RKO (cell line): Measurements from ENCODE around the gene FLT3LG.

ENCODE experiments used
- DNase-seq: peaks from one replicate; pipeline ENCODE4 v3.0.0-alpha.2; 2016; ENCODE audit warnings: low spot score

FLT3LG gene

DNA sequence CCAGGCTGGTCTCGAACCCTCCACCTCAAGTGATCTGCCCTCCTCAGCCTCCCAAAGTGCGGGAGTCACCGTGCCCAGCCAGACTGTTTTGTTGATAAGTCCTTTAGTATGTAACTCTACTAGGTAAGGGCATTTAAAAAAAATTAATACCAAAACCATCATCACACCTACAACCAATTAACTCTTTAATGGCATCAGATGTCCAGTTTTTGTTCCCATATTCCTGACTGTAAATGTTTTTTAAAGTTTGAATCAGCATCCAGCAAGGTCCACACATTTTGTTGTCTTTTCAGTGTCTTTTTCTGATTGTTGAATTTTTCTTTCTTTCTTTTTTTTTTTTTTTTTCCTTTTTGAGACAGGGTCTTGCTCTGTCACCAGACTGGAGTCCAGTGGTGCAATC, 44.0 kb downstream of the FLT3LG start:
- no peak for DNase-seq

DNA sequence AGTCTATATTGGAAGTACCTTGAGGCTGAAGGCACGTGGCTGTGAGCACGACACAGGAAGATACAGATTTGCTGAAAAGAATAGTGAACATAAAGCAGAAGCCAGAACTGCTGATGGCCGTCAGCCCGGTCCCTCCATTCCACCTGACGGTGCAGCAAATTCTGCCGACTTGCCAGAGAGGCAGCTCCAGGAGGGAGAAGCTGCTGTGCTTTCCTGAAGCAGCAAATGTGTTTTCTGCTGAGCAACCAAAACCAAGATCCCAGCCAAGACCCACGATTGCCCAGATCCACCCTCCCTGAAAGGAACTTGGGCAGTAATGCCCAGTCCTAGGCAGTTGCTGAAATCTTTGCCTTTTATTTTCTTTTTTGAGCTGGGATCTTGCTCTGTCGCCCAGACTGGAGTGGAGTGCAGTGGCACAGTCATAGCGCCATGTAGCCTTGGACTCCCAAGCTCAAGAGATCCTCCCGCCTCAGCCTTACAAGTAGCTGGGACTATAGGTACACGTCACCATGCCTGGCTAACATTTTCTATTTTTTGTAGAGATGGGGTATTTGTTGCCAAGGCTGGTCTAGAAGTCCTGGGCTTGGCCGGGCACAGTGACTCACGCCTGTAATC, 46.8 kb downstream of the FLT3LG start:
- no peak for DNase-seq

DNA sequence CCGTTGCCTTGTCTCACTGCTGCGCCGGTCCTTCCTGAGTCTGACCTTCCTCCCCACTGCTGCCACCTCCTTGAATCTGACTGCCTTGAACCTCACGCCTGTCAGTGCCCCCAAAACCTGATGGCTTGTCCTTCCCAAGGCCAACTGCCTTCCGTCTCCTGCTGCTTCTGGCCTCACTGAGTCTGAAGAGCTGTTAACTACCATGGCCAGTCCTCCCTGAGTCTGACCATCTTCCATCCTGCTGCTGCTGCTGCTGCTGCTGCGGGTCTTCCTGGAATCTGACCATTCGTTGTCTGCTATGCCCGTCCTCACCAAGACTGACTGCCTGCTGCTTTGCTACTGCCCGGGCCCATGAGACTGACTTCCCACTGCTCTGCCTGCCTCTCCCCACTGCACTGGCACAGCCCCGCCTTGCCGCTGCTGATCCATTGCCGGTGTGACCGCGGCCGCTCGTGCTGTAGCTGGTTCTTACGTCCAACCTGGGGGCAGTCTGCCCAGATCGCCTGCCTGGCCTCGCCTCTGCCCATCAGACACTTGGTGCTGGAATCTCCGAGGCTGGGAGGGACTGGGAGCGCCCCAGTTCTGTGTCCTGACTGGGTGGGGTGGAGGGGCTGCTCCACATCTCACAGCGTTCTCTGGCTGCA, 50.9 kb downstream of the FLT3LG start:
- no peak for DNase-seq

DNA sequence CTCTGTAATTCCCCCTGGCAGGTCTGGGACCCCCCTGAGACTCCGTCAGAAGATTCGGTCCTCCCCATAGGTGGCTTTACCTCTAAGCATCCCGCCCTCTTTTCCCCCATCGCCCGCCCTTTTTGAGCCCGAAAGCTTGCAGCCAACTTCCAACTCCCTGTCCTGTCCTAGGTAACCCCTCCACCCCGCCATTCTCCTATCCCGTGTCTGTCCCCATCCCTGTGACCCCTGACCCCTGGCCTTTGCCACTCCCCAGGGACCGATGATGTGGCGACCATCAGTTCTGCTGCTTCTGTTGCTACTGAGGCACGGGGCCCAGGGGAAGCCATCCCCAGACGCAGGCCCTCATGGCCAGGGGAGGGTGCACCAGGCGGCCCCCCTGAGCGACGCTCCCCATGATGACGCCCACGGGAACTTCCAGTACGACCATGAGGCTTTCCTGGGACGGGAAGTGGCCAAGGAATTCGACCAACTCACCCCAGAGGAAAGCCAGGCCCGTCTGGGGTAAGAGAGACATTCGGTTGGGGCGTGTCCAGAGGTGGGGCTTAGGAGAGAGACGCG, 54.3 kb downstream of the FLT3LG start:
- DNase-seq, result no peak

DNA sequence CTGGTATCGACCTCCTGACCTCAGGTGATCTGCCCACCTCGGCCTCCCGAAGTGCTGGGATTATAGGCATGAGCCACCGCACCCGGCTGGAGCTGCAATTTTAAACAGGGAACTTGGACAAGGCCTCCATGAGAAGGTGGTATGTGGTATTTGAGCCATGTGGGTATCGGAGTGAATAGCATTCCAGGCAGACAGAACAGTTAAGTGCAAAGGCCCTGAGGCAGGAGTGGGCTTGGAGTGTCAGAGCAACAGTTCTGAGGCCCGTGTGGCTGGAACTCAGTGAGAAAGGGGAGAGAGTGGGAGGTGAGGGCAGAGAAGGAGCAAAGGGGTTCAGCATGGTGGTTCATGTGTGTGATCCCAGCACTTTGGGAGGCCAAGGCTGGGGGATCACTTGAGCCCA, 56.7 kb downstream of the FLT3LG start:
- DNase-seq, result no peak

DNA sequence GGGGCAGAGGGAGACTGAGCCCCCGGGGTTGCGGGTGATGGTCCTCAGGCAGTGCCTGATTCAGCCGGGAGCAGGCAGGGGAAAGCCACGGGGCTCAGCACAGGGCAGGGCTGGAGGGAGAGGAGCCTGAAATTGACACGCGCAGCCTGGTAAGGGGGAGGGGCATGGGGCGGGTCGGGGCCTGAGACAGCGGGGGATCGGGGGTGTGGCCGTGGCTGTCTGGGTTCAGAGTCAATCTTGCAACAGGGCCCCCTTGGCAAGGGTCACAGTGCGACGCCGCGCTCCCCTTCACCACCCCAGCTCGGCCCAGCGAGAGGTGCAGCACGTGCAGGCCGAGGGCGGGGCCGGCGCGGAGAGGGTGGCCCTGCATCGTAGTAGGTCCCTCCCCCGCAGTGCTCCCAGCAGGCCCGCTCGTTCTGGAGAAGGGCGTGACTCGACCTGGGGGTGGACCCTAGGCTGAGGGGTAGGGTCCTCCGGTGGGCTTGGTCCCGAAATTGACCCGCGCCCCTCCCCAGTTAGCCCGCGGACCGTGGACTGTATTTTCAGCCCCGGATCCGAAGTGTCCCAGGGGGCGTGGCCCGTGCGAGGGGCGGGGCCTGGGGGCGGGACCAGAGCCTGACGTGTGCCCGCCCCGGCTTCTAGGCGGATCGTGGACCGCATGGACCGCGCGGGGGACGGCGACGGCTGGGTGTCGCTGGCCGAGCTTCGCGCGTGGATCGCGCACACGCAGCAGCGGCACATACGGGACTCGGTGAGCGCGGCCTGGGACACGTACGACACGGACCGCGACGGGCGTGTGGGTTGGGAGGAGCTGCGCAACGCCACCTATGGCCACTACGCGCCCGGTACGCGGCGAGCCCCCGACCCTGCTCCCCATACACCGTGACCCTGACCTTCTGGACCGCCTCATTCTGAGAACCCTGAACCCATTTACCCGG, 59.8 kb downstream of the FLT3LG start:
- DNase-seq, result peak; percentile 83

DNA sequence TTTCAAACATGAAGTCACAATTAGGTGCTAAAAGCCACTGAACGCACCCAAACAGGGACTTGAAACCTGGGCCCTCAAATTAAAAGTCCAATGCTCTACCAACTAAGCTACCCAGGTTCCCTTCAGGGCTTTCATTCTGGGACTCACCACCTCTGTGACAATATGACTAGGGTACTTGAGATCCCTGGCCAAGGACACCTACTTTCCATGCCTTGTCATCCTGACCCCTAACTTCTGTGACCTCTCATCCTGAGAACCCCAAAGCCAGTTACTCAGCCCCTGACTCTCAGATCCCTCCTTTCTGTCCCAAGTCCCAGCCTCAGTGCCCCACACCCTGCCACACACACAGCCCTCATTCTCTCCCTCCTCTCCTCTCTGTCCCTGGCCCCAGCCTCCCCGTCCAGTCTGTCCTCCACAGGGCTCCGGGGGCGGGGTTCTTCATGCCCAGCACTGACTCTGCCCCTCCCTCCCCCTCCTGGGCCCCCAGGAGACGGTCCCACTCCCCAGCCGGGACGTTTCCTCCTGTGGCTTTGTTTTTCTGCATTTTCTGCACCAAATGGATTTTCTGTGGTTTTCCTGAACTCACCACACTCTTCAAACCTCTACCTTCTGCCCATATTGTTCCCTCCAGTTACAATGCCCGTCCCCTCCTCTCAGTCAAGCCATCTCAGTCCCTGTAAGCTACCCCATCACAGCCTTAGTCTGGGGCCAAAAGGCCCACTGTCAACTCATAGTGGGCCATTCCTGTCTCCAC, 60.8 kb downstream of the FLT3LG start:
- DNase-seq, result no peak
